GM12874 (cell line): ENCODE measurements around the gene IARS1.

Source experiments
- CTCF ChIP-seq: IDR thresholded peaks from 2 replicates; pipeline ENCODE4 v1.5.1; 2011; ENCODE audit warnings: low read depth, mild to moderate bottlenecking, control low read depth, low read length, moderate library complexity; ENCODE audit not compliant: insufficient read depth

The IARS1 gene

GRCh38 chr9:92293452-92294296 is at the start of gene IARS1:
Gene IARS1, minus strand, starts transcription at chr9:92293697. Its CDS starts 4,278 bp downstream, at chr9:92289419.
- peak; percentile 50 for TF ChIP-seq CTCF

GRCh38 chr9:92342825-92343488 is 49.5 kb upstream of the IARS1 start:
- TF ChIP-seq CTCF = no peak

- no peak for TF ChIP-seq CTCF
Observed at GRCh38 chr9:92341578-92341977, 48.1 kb upstream of the IARS1 start.

DNA sequence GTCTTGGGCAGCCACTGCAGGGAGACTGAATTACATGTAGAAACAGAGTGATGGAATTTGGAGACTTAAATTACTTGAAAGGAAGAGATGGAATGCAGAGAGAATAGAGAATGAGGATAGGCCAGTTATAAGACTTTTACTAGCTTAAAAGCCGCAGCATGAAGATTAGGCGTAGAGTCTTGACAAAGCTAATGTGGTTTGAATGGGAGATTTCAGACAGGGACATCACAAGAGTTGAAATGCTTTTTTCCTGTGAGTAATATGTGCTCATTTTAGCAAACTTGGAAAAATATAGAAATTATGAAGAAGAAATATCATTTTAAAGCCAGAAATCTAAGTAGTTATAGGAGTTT is 39.8 kb upstream of the IARS1 start:
- no peak for TF ChIP-seq CTCF

- no peak for TF ChIP-seq CTCF
Observed at GRCh38 chr9:92332577-92333281, 39.2 kb upstream of the IARS1 start.

DNA sequence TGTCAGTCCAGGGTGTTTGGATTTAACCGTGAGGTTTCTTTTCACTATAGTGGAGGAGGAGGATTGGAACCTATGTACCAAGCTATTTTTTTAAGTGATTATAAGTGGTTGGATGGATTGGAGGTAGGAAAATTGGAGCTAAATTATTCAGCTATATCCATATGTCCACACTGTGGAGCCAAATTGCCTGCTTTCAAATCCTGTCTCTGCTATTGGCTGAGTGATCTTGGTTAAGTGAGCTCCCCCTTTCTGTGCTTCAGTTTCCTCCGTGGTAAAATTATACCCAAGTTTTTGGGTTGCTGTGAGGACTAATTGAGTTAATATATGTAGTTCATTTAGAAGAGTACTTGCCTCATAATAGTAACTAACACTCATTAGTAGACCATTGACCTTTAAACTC is 34.7 kb upstream of the IARS1 start:
- no peak for TF ChIP-seq CTCF

- TF ChIP-seq CTCF = no peak
Observed at GRCh38 chr9:92327283-92327850, 33.9 kb upstream of the IARS1 start.
